Measurements from ENCODE around the gene GXYLT1.

DNA sequence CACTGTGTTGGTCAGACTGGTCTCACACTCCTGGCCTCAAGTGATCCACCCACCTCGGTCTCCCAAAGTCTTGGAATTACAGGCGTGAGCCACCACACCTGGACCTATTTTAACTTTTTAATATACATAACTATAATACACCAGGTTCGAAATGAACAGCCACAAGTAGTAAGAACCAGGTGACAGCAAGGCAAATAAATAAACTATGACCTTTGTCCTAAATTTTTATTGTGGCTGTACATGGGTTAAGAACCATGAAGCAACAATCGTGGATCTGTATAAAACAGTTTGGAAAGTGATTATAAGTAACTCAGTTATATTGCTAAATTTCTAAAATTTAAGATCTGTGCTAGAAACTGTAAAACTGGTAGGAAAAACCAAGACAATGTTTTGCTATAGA, 41.5 kb downstream of the GXYLT1 start:
- TF ChIP-seq POLR2AphosphoS5 (IDR thresholded peaks at IDR 0.05; ENCODE audit: low read depth, low read length) (no peak), RAD21 (IDR thresholded peaks at IDR 0.05; ENCODE audit: low read length) (no peak), FOXJ3 (CRISPR knock-in tag; IDR thresholded peaks at IDR 0.05) (no peak), RCOR1 (IDR thresholded peaks at IDR 0.05; ENCODE audit: low read length) (no peak), TCF12 (IDR thresholded peaks at IDR 0.05) (no peak), EP300 (IDR thresholded peaks at IDR 0.05; ENCODE audit: borderline replicate concordance in 1 of 2, low read depth in 1 of 2, low read length in 1 of 2) (no peak)
- TF ChIP-seq, protein P1, sequence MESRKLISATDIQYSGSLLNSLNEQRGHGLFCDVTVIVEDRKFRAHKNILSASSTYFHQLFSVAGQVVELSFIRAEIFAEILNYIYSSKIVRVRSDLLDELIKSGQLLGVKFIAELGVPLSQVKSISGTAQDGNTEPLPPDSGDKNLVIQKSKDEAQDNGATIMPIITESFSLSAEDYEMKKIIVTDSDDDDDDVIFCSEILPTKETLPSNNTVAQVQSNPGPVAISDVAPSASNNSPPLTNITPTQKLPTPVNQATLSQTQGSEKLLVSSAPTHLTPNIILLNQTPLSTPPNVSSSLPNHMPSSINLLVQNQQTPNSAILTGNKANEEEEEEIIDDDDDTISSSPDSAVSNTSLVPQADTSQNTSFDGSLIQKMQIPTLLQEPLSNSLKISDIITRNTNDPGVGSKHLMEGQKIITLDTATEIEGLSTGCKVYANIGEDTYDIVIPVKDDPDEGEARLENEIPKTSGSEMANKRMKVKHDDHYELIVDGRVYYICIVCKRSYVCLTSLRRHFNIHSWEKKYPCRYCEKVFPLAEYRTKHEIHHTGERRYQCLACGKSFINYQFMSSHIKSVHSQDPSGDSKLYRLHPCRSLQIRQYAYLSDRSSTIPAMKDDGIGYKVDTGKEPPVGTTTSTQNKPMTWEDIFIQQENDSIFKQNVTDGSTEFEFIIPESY (IDR thresholded peaks at IDR 0.05; ENCODE audit: borderline replicate concordance, low read depth) = no peak
- TF ChIP-seq, protein P2, sequence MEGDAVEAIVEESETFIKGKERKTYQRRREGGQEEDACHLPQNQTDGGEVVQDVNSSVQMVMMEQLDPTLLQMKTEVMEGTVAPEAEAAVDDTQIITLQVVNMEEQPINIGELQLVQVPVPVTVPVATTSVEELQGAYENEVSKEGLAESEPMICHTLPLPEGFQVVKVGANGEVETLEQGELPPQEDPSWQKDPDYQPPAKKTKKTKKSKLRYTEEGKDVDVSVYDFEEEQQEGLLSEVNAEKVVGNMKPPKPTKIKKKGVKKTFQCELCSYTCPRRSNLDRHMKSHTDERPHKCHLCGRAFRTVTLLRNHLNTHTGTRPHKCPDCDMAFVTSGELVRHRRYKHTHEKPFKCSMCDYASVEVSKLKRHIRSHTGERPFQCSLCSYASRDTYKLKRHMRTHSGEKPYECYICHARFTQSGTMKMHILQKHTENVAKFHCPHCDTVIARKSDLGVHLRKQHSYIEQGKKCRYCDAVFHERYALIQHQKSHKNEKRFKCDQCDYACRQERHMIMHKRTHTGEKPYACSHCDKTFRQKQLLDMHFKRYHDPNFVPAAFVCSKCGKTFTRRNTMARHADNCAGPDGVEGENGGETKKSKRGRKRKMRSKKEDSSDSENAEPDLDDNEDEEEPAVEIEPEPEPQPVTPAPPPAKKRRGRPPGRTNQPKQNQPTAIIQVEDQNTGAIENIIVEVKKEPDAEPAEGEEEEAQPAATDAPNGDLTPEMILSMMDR (IDR thresholded peaks at IDR 0.05) = no peak
